HK-2 (cell line): ENCODE measurements around the gene UBE2M.
A peak's percentile ranks its signal among the peaks of the same experiment; 100 is the strongest.
"Not testable (repeated sequence)": the region's sequence is repeated elsewhere in the genome, so short reads cannot be mapped to it uniquely, and the experiment has no call there.

ENCODE experiments used
- DNase-seq: peaks from one replicate; pipeline ENCODE4 v3.0.0-alpha.2; 2018; ENCODE audit not compliant: unreplicated experiment

UBE2M gene

GRCh38 chr19:58558066-58558622 lies at the start of gene UBE2M:
UBE2M (minus strand) TSS chr19:58558611; CDS start chr19:58558381, 230 bp downstream.
- no peak for DNase-seq

- not testable (repeated sequence) for DNase-seq
These were observed 48.8 kb upstream of the UBE2M start for GRCh38 chr19:58607213-58607612.

- not testable (repeated sequence) for DNase-seq
These were observed 48.0 kb upstream of the UBE2M start for GRCh38 chr19:58606251-58606896.

GRCh38 chr19:58586133-58586765 lies 27.8 kb upstream of the UBE2M start:
- no peak for DNase-seq

GRCh38 chr19:58585442-58586132 lies 27.2 kb upstream of the UBE2M start:
- no peak for DNase-seq

- no peak for DNase-seq
These were observed 26.4 kb upstream of the UBE2M start for GRCh38 chr19:58584498-58585441.

- no peak for DNase-seq
These were observed 24.6 kb upstream of the UBE2M start for GRCh38 chr19:58582985-58583384.

- no peak for DNase-seq
These were observed 23.1 kb upstream of the UBE2M start for GRCh38 chr19:58581227-58582141.

GRCh38 chr19:58579473-58580142 lies 21.2 kb upstream of the UBE2M start:
- DNase-seq, result no peak

GRCh38 chr19:58578012-58578925 lies 19.9 kb upstream of the UBE2M start:
- no peak for DNase-seq

GRCh38 chr19:58577581-58577980 lies 19.2 kb upstream of the UBE2M start:
- not testable (repeated sequence) for DNase-seq

GRCh38 chr19:58575183-58576041 lies 17.0 kb upstream of the UBE2M start:
- DNase-seq, result peak; percentile 95

GRCh38 chr19:58573658-58574164 lies 15.3 kb upstream of the UBE2M start:
- no peak for DNase-seq

GRCh38 chr19:58572818-58573657 lies 14.6 kb upstream of the UBE2M start, which contains the start of gene MZF1:
MZF1 (minus strand) TSS chr19:58573335; CDS start chr19:58571389, 1,946 bp downstream.
- DNase-seq, result peak; percentile 100

- DNase-seq, result no peak
These were observed 13.8 kb upstream of the UBE2M start for GRCh38 chr19:58572026-58572817.

GRCh38 chr19:58571575-58571947 lies 13.2 kb upstream of the UBE2M start:
- no peak for DNase-seq
